K562 (cell line): ENCODE measurements around the gene CCDC85B. TPM values are rescaled to one million over a fixed set of nuclear protein-coding genes. Genes with fewer than 3 reads are reported as not detected.

Experiments used
- ATAC-seq: fragments of 200-7000 bp; cut with Tn5 transposase; 3 replicates; pipeline ENCODE4 v1.9.1; 2020; ENCODE audit warnings: moderate library complexity
- BruUV-seq: library from RNA; stranded (reverse); fragments of 400-500 nt; replicated peaks from 2 replicates; lab custom pipeline; 2021; lab: Mats Ljungman, UMichigan
- CTCF ChIA-PET: fragments of 300-600 bp; formaldehyde crosslinking; extraction: SDS; loops from one replicate; lab custom pipeline; 2021; ENCODE audit warnings: low intra/inter-chr PET ratio; lab: Yijun Ruan, JAX
- POLR2A ChIA-PET: fragments of 300-600, 350-650 bp; sonication (Branson Sonifier 250); formaldehyde crosslinking; extraction: SDS; loops from one replicate; lab custom pipeline; 2021; ENCODE audit warnings: antibody characterized with exemption, inconsistent platforms; lab: Yijun Ruan, JAX
- DNase-seq, 4 experiments: peaks; one replicate each; pipeline versions ENCODE4 v3.0.0 to v3.0.0-alpha.2; 2011 to 2018; ENCODE audit warnings: low spot score in 3 of 4, mixed read lengths in 3 of 4; ENCODE audit errors: extremely low read depth in 1 of 4
- FAIRE-seq: peaks from 2 replicates; lab custom pipeline; 2011; peaks lifted over from hg19 to GRCh38; lab: Jason Lieb, UNC
- H2AFZ ChIP-seq: 2 replicates; pipeline ENCODE4 v1.6.0; 2011; ENCODE audit warnings: low read depth, low read length, control low read depth, inconsistent platforms
- H3K27ac ChIP-seq: fragments of 200-600 bp; 3 replicates; pipeline ENCODE4 v1.8.0; 2011; ENCODE audit warnings: low read depth, mild to moderate bottlenecking, control low read depth, inconsistent platforms, low read length, moderate library complexity, mixed read lengths; ENCODE audit errors: extremely low read depth
- H3K27me3 ChIP-seq, 2 experiments: fragments of 300-600 bp in 1 of 2; 2 replicates in 1 of 2; 3 replicates in 1 of 2; pipeline versions ENCODE4 v1.6.0 to v1.8.0; 2011; ENCODE audit warnings: inconsistent platforms in 2 of 2, low read length in 2 of 2, mild to moderate bottlenecking in 1 of 2, mixed read lengths in 1 of 2, moderate library complexity in 1 of 2; ENCODE audit not compliant: control insufficient read depth in 2 of 2, insufficient read depth in 2 of 2
- H3K36me3 ChIP-seq: fragments of 300-600 bp; 3 replicates; pipeline ENCODE4 v1.8.0; 2011; ENCODE audit warnings: mild to moderate bottlenecking, low read length, inconsistent platforms; ENCODE audit not compliant: control insufficient read depth, insufficient read depth
- H3K4me1 ChIP-seq, 2 experiments: fragments of 200-600 bp in 1 of 2; replicated peaks in 1 of 2; 2 replicates in 1 of 2; 3 replicates in 1 of 2; pipeline versions ENCODE4 v1.5.1 to v1.8.0; 2011; ENCODE audit warnings: inconsistent platforms in 2 of 2, low read length in 2 of 2, mild to moderate bottlenecking in 1 of 2, mixed read lengths in 1 of 2, moderate library complexity in 1 of 2; ENCODE audit not compliant: control insufficient read depth in 2 of 2, insufficient read depth in 2 of 2
- H3K4me2 ChIP-seq: 2 replicates; pipeline ENCODE4 v1.6.1; 2011; ENCODE audit warnings: low read length, control low read depth, inconsistent platforms, mixed read lengths; ENCODE audit not compliant: insufficient read depth
- H3K4me3 ChIP-seq: fragments of 200-600 bp; sonication (generic), shearing (Covaris generic); 2 replicates; pipeline ENCODE4 v1.5.1; 2016; ENCODE audit warnings: control low read depth, inconsistent platforms
- H3K79me2 ChIP-seq: fragments of 200-600 bp; 3 replicates; pipeline ENCODE4 v1.8.0; 2011; ENCODE audit warnings: low read length, inconsistent platforms; ENCODE audit not compliant: control insufficient read depth, insufficient read depth
- H3K9ac ChIP-seq, 2 experiments: 2 replicates each; pipeline versions ENCODE4 v1.6.0 to v1.6.1; 2011; ENCODE audit warnings: low read depth in 2 of 2, low read length in 2 of 2, control low read depth in 1 of 2, inconsistent platforms in 1 of 2, mild to moderate bottlenecking in 1 of 2, mixed read lengths in 1 of 2; ENCODE audit not compliant: insufficient read depth in 1 of 2
- H3K9me1 ChIP-seq: one replicate; pipeline ENCODE4 v1.6.0; 2011; ENCODE audit warnings: inconsistent platforms, mild to moderate bottlenecking, low read length, moderate library complexity; ENCODE audit not compliant: control insufficient read depth, insufficient read depth
- H3K9me3 ChIP-seq: replicated peaks from 2 replicates; pipeline ENCODE4 v1.5.1; 2011; ENCODE audit warnings: low read depth, low read length, inconsistent platforms; ENCODE audit not compliant: control insufficient read depth, insufficient read depth
- H4K20me1 ChIP-seq: replicated peaks from 2 replicates; pipeline ENCODE4 v1.6.1; 2011; ENCODE audit warnings: low read length, inconsistent platforms, mixed read lengths; ENCODE audit not compliant: control insufficient read depth, insufficient read depth
- CREM ChIP-seq: IDR thresholded peaks from 2 replicates; pipeline ENCODE4 v1.6.1; 2014; ENCODE audit warnings: antibody characterized with exemption, low read depth
- GTF2A2 ChIP-seq: IDR thresholded peaks from 2 replicates; pipeline ENCODE4 v1.6.1; 2016; ENCODE audit warnings: mild to moderate bottlenecking, missing genetic modification characterization, missing compliant biosample characterization
- KAT7 ChIP-seq: sonication (generic); formaldehyde crosslinking; IDR thresholded peaks from 2 replicates; pipeline ENCODE4 v1.8.0; 2022; ENCODE audit warnings: missing genetic modification reagents, mild to moderate bottlenecking, borderline replicate concordance
- NCOA2 ChIP-seq, 2 experiments: fragments of 450-650 bp; IDR thresholded peaks; 2 replicates each; pipeline ENCODE4 v1.6.1; 2018; ENCODE audit warnings: mild to moderate bottlenecking in 2 of 2, moderate library complexity in 1 of 2; ENCODE audit not compliant: partially characterized antibody in 2 of 2
- NFATC3 ChIP-seq: fragments of 450-650 bp; IDR thresholded peaks from 2 replicates; pipeline ENCODE4 v1.6.1; 2017; ENCODE audit warnings: mild to moderate bottlenecking
- PHB2 ChIP-seq: fragments of 450-650 bp; IDR thresholded peaks from 2 replicates; pipeline ENCODE4 v1.6.1; 2017; ENCODE audit warnings: low read depth
- POU5F1 ChIP-seq: fragments of 150-350 bp; IDR thresholded peaks from 2 replicates; pipeline ENCODE4 v1.6.1; 2014; ENCODE audit warnings: borderline replicate concordance, low read length, low read depth, mild to moderate bottlenecking; ENCODE audit not compliant: partially characterized antibody
- RFX7 ChIP-seq: fragments of 250-450 bp; sonication (Bioruptor Pico); IDR thresholded peaks from 2 replicates; pipeline ENCODE4 v1.5.1; 2021; ENCODE audit warnings: mild to moderate bottlenecking
- TAF15 ChIP-seq: fragments of 200-400 bp; formaldehyde crosslinking; IDR thresholded peaks from 2 replicates; pipeline ENCODE4 v1.6.1; 2017; ENCODE audit warnings: mild to moderate bottlenecking, low read depth, low read length, moderate library complexity
- TEAD4 ChIP-seq, 2 experiments: sonication (generic) in 1 of 2; formaldehyde crosslinking in 1 of 2; IDR thresholded peaks; 2 replicates each; pipeline versions ENCODE4 v1.6.1 to v1.8.0; 2012 to 2022; ENCODE audit warnings: borderline replicate concordance in 1 of 2, inconsistent platforms in 1 of 2, low read length in 1 of 2, mild to moderate bottlenecking in 1 of 2, missing genetic modification reagents in 1 of 2
- TRIM24 ChIP-seq, 2 experiments: fragments of 450-650 bp; IDR thresholded peaks; 2 replicates each; pipeline ENCODE4 v1.6.1; 2016
- TRIM28 ChIP-seq: fragments of 450-650 bp; IDR thresholded peaks from 2 replicates; pipeline ENCODE4 v1.6.1; 2017
- WGBS: fragments of 100-300 bp; shearing (Covaris generic); methylation state at CpG from one replicate; pipeline ENCODE4 v1.1.6; 2016; ENCODE audit warnings: low coverage, mixed read lengths; ENCODE audit not compliant: insufficient coverage; ENCODE audit errors: missing lambda C conversion rate; 5-methylcytosine and 5-hydroxymethylcytosine counted together
- in situ Hi-C: fragments of 300-500 bp; cut with MboI; formaldehyde crosslinking; loops from 4 replicates; pipeline ENCODE4 v1.15.0; 2018; ENCODE audit warnings: inconsistent platforms, mixed read lengths
- intact Hi-C: fragments of 100-400 bp; cut with micrococcal nuclease; formaldehyde crosslinking; loops from 2 replicates; pipeline ENCODE4 v1.14.2; 2022
- polyA plus RNA-seq, 8 experiments: library from polyadenylated mRNA; depleted of rRNA in 4 of 8; stranded (reverse) in 5 of 8; unstranded in 3 of 8; fragments of >200 nt; fragmentation: Nextera tagmentation in 2 of 8; fragmentation: Illumina TruSeq in 1 of 8; extraction: Ambion mirVana in 2 of 8; extraction: Trizol in 1 of 8; gene quantifications; 2 replicates each; pipeline versions ENCODE4 v1.2.1 to v1.2.3, GENCODE V29; 2011 to 2014; ENCODE audit warnings: inconsistent platforms in 1 of 8, missing spikeins in 1 of 8
- total RNA-seq, 7 experiments: library from RNA; depleted of rRNA in 6 of 7; stranded (reverse); fragments of >200 nt in 6 of 7; fragmentation: Illumina TruSeq in 2 of 7; extraction: Trizol in 2 of 7; gene quantifications; 2 replicates each; pipeline versions ENCODE4 v1.2.1 to v1.2.3, GENCODE V29; 2011 to 2021; ENCODE audit warnings: low replicate concordance in 1 of 7
- TF ChIP-seq, protein P1 (sequence below): fragments of 250-450 bp; sonication (Bioruptor Pico); IDR thresholded peaks from 2 replicates; pipeline ENCODE4 v1.4.0; 2020; ENCODE audit warnings: borderline replicate concordance
- TF ChIP-seq, protein P2 (sequence below): sonication (generic); formaldehyde crosslinking; IDR thresholded peaks from 2 replicates; pipeline ENCODE4 v1.5.0; 2020; ENCODE audit warnings: missing genetic modification reagents
- TF ChIP-seq, protein P3 (sequence below): sonication (generic); formaldehyde crosslinking; IDR thresholded peaks from 2 replicates; pipeline ENCODE4 v1.8.0; 2022; ENCODE audit warnings: missing genetic modification reagents, mild to moderate bottlenecking, moderate library complexity, borderline replicate concordance

CCDC85B gene
- total and polyA plus RNA-seq, 9 of the 15 experiments (the other 6 are each of a cell fraction or from before 2014, with no cell fraction given): 0.14 to 138 (median 6.2) TPM

DNA sequence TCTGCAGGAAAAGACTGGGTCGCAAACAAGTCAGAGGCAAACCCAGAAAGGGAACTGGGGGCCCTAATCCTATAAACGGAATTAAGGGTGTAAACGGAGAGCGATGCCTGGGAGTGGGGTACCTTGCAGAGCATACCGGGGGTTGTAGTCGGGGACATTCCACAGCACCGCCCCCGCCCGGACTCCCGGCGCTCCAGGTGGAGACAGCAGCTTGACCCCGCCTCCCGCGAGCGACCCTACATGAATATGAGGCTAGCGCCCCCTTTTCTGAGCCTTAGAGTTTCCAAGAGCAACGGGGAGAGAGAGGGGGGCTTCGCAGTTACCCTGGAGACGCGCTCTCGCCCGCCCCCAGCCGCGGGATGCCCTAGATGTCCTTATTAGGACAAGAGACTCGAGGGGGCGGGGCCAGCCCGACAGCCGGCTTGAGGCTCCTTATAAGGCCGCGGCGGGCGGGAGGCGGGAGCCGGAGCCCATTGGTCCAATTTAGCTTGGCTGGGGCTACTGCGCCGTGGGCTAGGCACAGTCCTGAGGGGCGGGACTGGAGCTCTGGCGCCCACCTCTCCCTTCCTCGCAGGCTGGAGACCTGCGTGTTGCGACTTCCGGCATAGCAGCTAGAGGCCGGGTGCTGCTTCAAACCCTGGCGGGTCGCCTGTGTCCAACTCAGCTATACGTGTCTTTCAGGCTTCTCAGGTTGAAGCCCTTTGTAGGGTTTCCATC lies 31.2 kb upstream of the CCDC85B start:
- H3K4me1 ChIP-seq: peaks cover 14 to 72% of the 10 kb centered on the region in 2 experiments
- peak; percentile 90 for FAIRE-seq
- peak overlapping the region; percentile 95 for H3K4me3 ChIP-seq
- H3K36me3 ChIP-seq: peaks cover 57% of the 10 kb centered on the region
- H3K27ac ChIP-seq: peak overlapping the region; percentile 96
- peaks cover 63% of the 10 kb centered on the region for H3K79me2 ChIP-seq
- no peaks in the 10 kb centered on the region for H3K9me3 ChIP-seq
- peak overlapping the region; percentile 95 for H3K4me2 ChIP-seq
- H4K20me1 ChIP-seq: peaks cover 22% of the 10 kb centered on the region
- H3K27me3 ChIP-seq: no peaks in the 10 kb centered on the region; a peak in 1 of 5 replicates
- peak overlapping the region; percentile 69 for H2AFZ ChIP-seq
- POLR2A ChIA-PET: interaction anchor here (0.6 to 5.6 kb wide), 38 partner anchors 10 to 738 kb away, joined by 3 to 151 read pairs (median 4); partner anchors contain the start of genes AP5B1, BANF1, CCDC85B and EIF1AD
- WGBS: under 1% methylated on average over 41 of the region's 46 CpGs
- peak; percentile 82 to 100 (median 89) for DNase-seq
- peak overlapping the region; percentile 99 to 100 for H3K9ac ChIP-seq
- ATAC-seq: peak; percentile 80
- no TSS peak for BruUV-seq
- peaks cover 11% of the 10 kb centered on the region for H3K9me1 ChIP-seq
- intact Hi-C loops (loop anchor here (5.0 kb wide), 1 partner anchor 43 kb away; the partner anchor contains the start of gene FOSL1), in situ Hi-C loops (no loop called here)
- CTCF ChIA-PET: interaction anchor here (0.9 to 1.1 kb wide), 2 partner anchors 41 to 130 kb away, joined by 3 read pairs; no protein-coding TSS in a partner anchor
- TF ChIP-seq, protein P1, sequence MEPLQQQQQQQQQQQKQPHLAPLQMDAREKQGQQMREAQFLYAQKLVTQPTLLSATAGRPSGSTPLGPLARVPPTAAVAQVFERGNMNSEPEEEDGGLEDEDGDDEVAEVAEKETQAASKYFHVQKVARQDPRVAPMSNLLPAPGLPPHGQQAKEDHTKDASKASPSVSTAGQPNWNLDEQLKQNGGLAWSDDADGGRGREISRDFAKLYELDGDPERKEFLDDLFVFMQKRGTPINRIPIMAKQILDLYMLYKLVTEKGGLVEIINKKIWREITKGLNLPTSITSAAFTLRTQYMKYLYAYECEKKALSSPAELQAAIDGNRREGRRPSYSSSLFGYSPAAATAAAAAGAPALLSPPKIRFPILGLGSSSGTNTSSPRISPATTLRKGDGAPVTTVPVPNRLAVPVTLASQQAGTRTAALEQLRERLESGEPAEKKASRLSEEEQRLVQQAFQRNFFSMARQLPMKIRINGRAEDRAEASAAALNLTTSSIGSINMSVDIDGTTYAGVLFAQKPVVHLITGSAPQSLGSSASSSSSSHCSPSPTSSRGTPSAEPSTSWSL (CRISPR knock-in tag): no peak
- TF ChIP-seq POU5F1 (no peak), NFATC3 (no peak), CREM (no peak; the same call in 1 of the 2 replicates), PHB2 (no peak), GTF2A2 (tag) (no peak), TAF15 (no peak), TEAD4 (IDR thresholded peaks at IDR 0.05; ENCODE audit: low read length) (no peak; the same call in 1 of the 2 replicates), TEAD4 (CRISPR knock-in tag; IDR thresholded peaks at IDR 0.05; ENCODE audit: borderline replicate concordance) (no peak), NCOA2 (IDR thresholded peaks at IDR 0.05; ENCODE audit: partially characterized antibody in 2 of 2) (no peak), RFX7 (no peak), TRIM28 (no peak), TRIM24 (IDR thresholded peaks at IDR 0.05) (no peak), KAT7 (0 out of 2 replicates have a peak, but pooled peaks have one; percentile 62)
- TF ChIP-seq, protein P2, sequence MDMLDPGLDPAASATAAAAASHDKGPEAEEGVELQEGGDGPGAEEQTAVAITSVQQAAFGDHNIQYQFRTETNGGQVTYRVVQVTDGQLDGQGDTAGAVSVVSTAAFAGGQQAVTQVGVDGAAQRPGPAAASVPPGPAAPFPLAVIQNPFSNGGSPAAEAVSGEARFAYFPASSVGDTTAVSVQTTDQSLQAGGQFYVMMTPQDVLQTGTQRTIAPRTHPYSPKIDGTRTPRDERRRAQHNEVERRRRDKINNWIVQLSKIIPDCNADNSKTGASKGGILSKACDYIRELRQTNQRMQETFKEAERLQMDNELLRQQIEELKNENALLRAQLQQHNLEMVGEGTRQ (CRISPR knock-in tag): no peak
- TF ChIP-seq, protein P3, sequence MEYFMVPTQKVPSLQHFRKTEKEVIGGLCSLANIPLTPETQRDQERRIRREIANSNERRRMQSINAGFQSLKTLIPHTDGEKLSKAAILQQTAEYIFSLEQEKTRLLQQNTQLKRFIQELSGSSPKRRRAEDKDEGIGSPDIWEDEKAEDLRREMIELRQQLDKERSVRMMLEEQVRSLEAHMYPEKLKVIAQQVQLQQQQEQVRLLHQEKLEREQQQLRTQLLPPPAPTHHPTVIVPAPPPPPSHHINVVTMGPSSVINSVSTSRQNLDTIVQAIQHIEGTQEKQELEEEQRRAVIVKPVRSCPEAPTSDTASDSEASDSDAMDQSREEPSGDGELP (CRISPR knock-in tag): peak; percentile 79
